OCI-LY1 (cell line): ENCODE data around the gene NCOA4.

Experiments used
- H2AFZ ChIP-seq: fragments of 200-600 bp; sonication (generic), shearing (Covaris generic); 2 replicates; pipeline ENCODE4 v1.6.0; 2014; ENCODE audit warnings: antibody characterized with exemption, mild to moderate bottlenecking, low read length
- H3F3A ChIP-seq: fragments of 200-600 bp; sonication (generic), shearing (Covaris generic); 2 replicates; pipeline ENCODE4 v1.6.0; 2014; ENCODE audit warnings: mild to moderate bottlenecking, antibody characterized with exemption, low read length, moderate library complexity; ENCODE audit not compliant: insufficient read depth
- H3K27ac ChIP-seq: fragments of 200-600 bp; sonication (generic); 2 replicates; pipeline ENCODE4 v1.5.1; 2014; ENCODE audit warnings: low read length, mixed run types, mild to moderate bottlenecking, low read depth; ENCODE audit not compliant: poor library complexity, severe bottlenecking
- H3K27me3 ChIP-seq: fragments of 200-600 bp; sonication (generic); 2 replicates; pipeline ENCODE4 v1.6.0; 2014; ENCODE audit warnings: antibody characterized with exemption, mild to moderate bottlenecking, low read length, moderate library complexity; ENCODE audit not compliant: insufficient read depth
- H3K36me3 ChIP-seq: fragments of 200-600 bp; sonication (generic); 2 replicates; pipeline ENCODE4 v1.6.1; 2014; ENCODE audit warnings: mild to moderate bottlenecking, antibody characterized with exemption, low read length, moderate library complexity, mixed read lengths; ENCODE audit not compliant: insufficient read depth
- H3K4me1 ChIP-seq: fragments of 200-600 bp; sonication (generic); 2 replicates; pipeline ENCODE4 v1.5.1; 2014; ENCODE audit warnings: mild to moderate bottlenecking, low read length, moderate library complexity; ENCODE audit not compliant: insufficient read depth, severe bottlenecking
- H3K4me2 ChIP-seq: fragments of 200-600 bp; sonication (generic), shearing (Covaris generic); 2 replicates; pipeline ENCODE4 v1.6.1; 2014; ENCODE audit warnings: low read length
- H3K4me3 ChIP-seq: fragments of 200-600 bp; sonication (generic); 2 replicates; pipeline ENCODE4 v1.5.1; 2014; ENCODE audit warnings: low read length, low read depth, mild to moderate bottlenecking, mixed read lengths; ENCODE audit not compliant: poor library complexity, severe bottlenecking
- H3K79me2 ChIP-seq: fragments of 200-600 bp; shearing (Covaris generic); 2 replicates; pipeline ENCODE4 v1.6.1; 2016; ENCODE audit warnings: mixed run types, low read length, mixed read lengths; ENCODE audit not compliant: insufficient read depth
- H3K9ac ChIP-seq: fragments of 200-600 bp; sonication (generic), shearing (Covaris generic); 2 replicates; pipeline ENCODE4 v1.6.1; 2014; ENCODE audit warnings: mild to moderate bottlenecking, low read length, mixed read lengths
- H3K9me2 ChIP-seq: fragments of 200-600 bp; sonication (generic), shearing (Covaris generic); 2 replicates; pipeline ENCODE4 v1.6.1; 2014; ENCODE audit warnings: low read depth, mild to moderate bottlenecking, low read length, mixed read lengths
- H3K9me3 ChIP-seq: fragments of 200-600 bp; shearing (Covaris generic); 2 replicates; pipeline ENCODE4 v1.6.1; 2014; ENCODE audit warnings: low read length, mixed read lengths
- H4K20me1 ChIP-seq: fragments of 200-600 bp; sonication (generic), shearing (Covaris generic); 2 replicates; pipeline ENCODE4 v1.6.0; 2016; ENCODE audit warnings: mild to moderate bottlenecking, low read length; ENCODE audit not compliant: insufficient read depth
- CTCF ChIP-seq: fragments of 200-600 bp; sonication (generic), shearing (Covaris generic); IDR thresholded peaks from 2 replicates; pipeline ENCODE4 v1.5.1; 2017; ENCODE audit warnings: mild to moderate bottlenecking, antibody characterized with exemption, low read length, moderate library complexity, mixed read lengths
- EZH2 ChIP-seq: fragments of 200-600 bp; sonication (generic), shearing (Covaris generic); IDR thresholded peaks from 2 replicates; pipeline ENCODE4 v1.8.0; 2017; ENCODE audit warnings: borderline replicate concordance, mixed run types, mild to moderate bottlenecking, antibody characterized with exemption, low read length, moderate library complexity, mixed read lengths

The NCOA4 gene

DNA sequence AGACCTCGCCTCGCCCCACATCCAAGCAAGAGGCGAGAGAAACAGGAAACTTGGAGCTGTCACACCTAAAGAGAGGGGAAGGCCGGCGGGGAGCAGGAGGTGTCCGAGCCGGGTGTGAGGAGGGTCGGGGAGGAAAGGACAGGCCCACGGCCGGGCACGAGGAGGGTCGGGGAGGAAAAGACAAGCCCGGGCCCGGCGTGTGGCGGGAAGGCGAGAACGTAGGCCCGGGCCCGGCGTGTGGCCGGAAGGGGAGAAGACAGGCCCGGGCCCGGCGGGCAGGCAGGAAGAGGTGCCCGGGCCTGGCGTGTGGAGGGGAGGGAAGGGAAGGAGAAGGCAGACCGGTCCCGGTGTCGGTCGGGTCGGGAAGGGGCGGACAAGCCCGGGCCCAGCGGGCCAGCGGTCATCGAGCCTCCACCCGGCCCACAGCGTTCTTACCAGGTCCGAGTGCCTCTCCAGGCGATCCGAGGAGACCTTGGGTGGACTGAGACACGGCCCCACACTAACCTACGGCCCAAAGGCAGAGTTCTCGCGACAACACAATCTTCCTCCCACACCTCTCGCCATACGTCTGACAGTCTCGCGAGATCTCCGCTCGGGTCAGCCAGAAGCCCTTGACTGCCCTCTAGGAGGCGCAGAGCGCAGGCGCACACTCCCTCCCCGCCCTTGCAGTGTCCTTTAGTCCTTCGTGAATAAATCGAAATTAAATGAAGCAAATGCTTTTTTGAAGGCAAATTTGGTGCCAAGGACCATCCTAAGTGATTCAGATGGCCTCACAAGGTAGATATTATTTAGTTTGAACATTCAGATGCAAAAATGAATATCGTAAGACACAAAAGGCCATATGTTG lies at the start of gene NCOA4:
Gene NCOA4, minus strand, starts transcription at position 533 of the 847 bp plus-strand sequence. CDS start 13,943 bp downstream, outside the sequence.
- TF ChIP-seq CTCF (peak; percentile 73), EZH2 (no peak)
- Histone ChIP-seq H3K36me3 (peaks cover 17% of the 10 kb centered on the region; the same call in 1 of the 2 replicates), H3K9ac (peak within 1 kb of the TSS; percentile 92), H3K27me3 (no peaks in the 10 kb centered on the region), H3K4me1 (peaks cover 29% of the 10 kb centered on the region), H3K9me2 (no peaks in the 10 kb centered on the region), H3K4me3 (peak within 1 kb of the TSS; percentile 92), H3K79me2 (peaks cover 49% of the 10 kb centered on the region), H4K20me1 (peaks cover 3% of the 10 kb centered on the region; the same call in 1 of the 2 replicates), H2AFZ (peak within 1 kb of the TSS; percentile 98), H3F3A (no peaks in the 10 kb centered on the region), H3K9me3 (no peaks in the 10 kb centered on the region), H3K27ac (peak within 1 kb of the TSS; percentile 48), H3K4me2 (peak within 1 kb of the TSS; percentile 94)

GRCh38 chr10:46079831-46080585 lies 49.6 kb upstream of the NCOA4 start:
- Histone ChIP-seq H3K9me3 (no peaks in the 10 kb centered on the region), H3K9me2 (no peaks in the 10 kb centered on the region), H3F3A (no peaks in the 10 kb centered on the region), H3K27ac (no peak overlapping the region), H3K9ac (no peak overlapping the region), H3K36me3 (no peaks in the 10 kb centered on the region), H2AFZ (no peak overlapping the region), H3K4me3 (no peak overlapping the region), H3K27me3 (no peaks in the 10 kb centered on the region), H3K4me2 (no peak overlapping the region), H3K4me1 (no peaks in the 10 kb centered on the region), H4K20me1 (no peaks in the 10 kb centered on the region), H3K79me2 (no peaks in the 10 kb centered on the region)
- TF ChIP-seq CTCF (no peak), EZH2 (no peak)

DNA sequence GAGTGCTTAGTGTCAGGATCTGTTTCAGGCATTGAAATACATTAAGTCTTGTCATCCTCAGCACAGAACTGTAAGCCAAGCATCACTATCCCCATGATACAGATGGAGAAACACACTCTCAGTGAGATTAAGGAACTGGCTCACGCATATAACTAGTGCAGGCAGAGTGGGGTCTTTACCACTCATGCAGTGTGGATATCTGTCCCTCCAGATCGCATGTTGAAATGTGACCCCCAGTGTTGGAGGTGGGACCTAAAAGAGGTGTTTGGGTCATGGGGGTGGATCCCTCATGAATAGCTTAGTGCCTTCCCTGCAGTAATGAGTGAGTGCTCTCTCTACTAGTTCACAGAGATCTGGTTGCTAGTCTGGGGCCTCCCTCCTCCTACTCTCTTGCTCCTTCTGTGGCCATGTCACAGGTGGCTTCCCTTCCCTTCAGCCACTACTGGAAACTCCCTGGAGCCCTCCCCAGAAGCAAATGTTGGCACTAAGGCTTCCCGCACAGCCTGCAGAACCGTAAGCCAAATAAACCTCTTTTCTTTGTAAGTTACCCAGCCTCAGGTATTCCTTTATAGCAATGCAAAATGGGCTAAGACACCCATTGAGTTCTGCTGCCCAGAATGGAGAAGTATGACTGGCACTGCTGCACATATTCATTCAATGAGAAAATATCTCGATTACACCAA lies 47.4 kb upstream of the NCOA4 start:
- Histone ChIP-seq H3K9me2 (no peaks in the 10 kb centered on the region), H3K27ac (no peak overlapping the region), H3K4me1 (no peaks in the 10 kb centered on the region), H4K20me1 (no peaks in the 10 kb centered on the region), H2AFZ (no peak overlapping the region), H3K79me2 (no peaks in the 10 kb centered on the region), H3K9ac (no peak overlapping the region), H3K4me3 (no peak overlapping the region), H3K9me3 (no peaks in the 10 kb centered on the region), H3K27me3 (no peaks in the 10 kb centered on the region), H3K36me3 (no peaks in the 10 kb centered on the region), H3K4me2 (no peak overlapping the region), H3F3A (no peaks in the 10 kb centered on the region)
- no peak for TF ChIP-seq CTCF
- TF ChIP-seq EZH2, result no peak
